Astrocyte of the cerebellum (primary cell): ENCODE data around the gene ZBED5.
A peak's percentile ranks its signal among the peaks of the same experiment; 100 is the strongest.

Experiments used
- DNase-seq: peaks from one replicate; pipeline ENCODE4 v3.0.0-alpha.2; 2011; ENCODE audit warnings: low read depth
- H3K4me3 ChIP-seq: 2 replicates; pipeline ENCODE4 v1.5.1; 2011; ENCODE audit warnings: mild to moderate bottlenecking, low read depth, low read length, moderate library complexity
- CTCF ChIP-seq: IDR thresholded peaks from 2 replicates; pipeline ENCODE4 v1.5.1; 2012; ENCODE audit warnings: low read length, low read depth, moderate library complexity, mild to moderate bottlenecking; ENCODE audit errors: missing control alignments
- in situ Hi-C: cut with HindIII; loops from 2 replicates; pipeline ENCODE4 v1.10.0; 2017; ENCODE audit warnings: low sequenced_read_pairs

Gene ZBED5

GRCh38 chr11:10857709-10858438 lies at the start of gene ZBED5:
Gene ZBED5, minus strand, starts transcription at chr11:10858053. Its CDS starts 3,108 bp downstream, at chr11:10854945.
- peak; percentile 93 for DNase-seq
- no peak for TF ChIP-seq CTCF
- H3K4me3 ChIP-seq = peak within 1 kb of the TSS; percentile 97
- in situ Hi-C loops = no loop called here

- no peak for DNase-seq
- in situ Hi-C loops = no loop called here
- TF ChIP-seq CTCF = peak; percentile 14
- H3K4me3 ChIP-seq = no peak overlapping the region
Measured at GRCh38 chr11:10906521-10906920, 48.7 kb upstream of the ZBED5 start.

GRCh38 chr11:10902301-10903063 lies 44.6 kb upstream of the ZBED5 start:
- TF ChIP-seq CTCF = no peak
- no peak overlapping the region for H3K4me3 ChIP-seq
- in situ Hi-C loops = no loop called here
- no peak for DNase-seq

- in situ Hi-C loops = no loop called here
- no peak overlapping the region for H3K4me3 ChIP-seq
- DNase-seq = no peak
- no peak for TF ChIP-seq CTCF
Measured at GRCh38 chr11:10900681-10901415, 43.0 kb upstream of the ZBED5 start.

GRCh38 chr11:10899121-10899830 lies 41.4 kb upstream of the ZBED5 start:
- H3K4me3 ChIP-seq = no peak overlapping the region
- in situ Hi-C loops = no loop called here
- DNase-seq = no peak
- TF ChIP-seq CTCF = no peak

GRCh38 chr11:10898763-10899025 lies 40.8 kb upstream of the ZBED5 start:
- in situ Hi-C loops = no loop called here
- DNase-seq = no peak
- no peak for TF ChIP-seq CTCF
- no peak overlapping the region for H3K4me3 ChIP-seq
